ENCODE data around the gene SRP14. TPM values are rescaled to one million over a fixed set of nuclear protein-coding genes. Genes with fewer than 3 reads are reported as not detected.

The SRP14 gene
- total RNA-seq, 1 experiment from 2014 or later, result 200 TPM

- Histone ChIP-seq H4K91ac (ENCODE audit: insufficient read length, low read depth, low read length) (no peak overlapping the region), H2BK12ac (ENCODE audit: insufficient read length, low read depth, low read length) (no peak overlapping the region), H3K27ac (ENCODE audit: insufficient read length, low read depth, low read length) (no peak overlapping the region), H2BK15ac (ENCODE audit: low read depth, low read length) (no peak overlapping the region), H3T11ph (ENCODE audit: low read length) (no peak overlapping the region), H3K4me2 (ENCODE audit: insufficient read depth, insufficient read length, low read length) (no peak overlapping the region), H3K79me1 (ENCODE audit: insufficient read depth, low read depth, low read length, poor library complexity, severe bottlenecking) (no peaks in the 10 kb centered on the region), H3K9ac (ENCODE audit: extremely low read depth, insufficient read length, low read length) (no peak overlapping the region), H2AK5ac (ENCODE audit: insufficient read length, low read length) (no peak overlapping the region), H3K79me2 (ENCODE audit: insufficient read depth, low read length) (no peaks in the 10 kb centered on the region), H3K23me2 (ENCODE audit: insufficient read length, low read depth, low read length, poor library complexity, severe bottlenecking) (no peaks in the 10 kb centered on the region), H3K14ac (ENCODE audit: insufficient read depth, low read length) (no peak overlapping the region), H3K23ac (ENCODE audit: insufficient read length, low read depth, low read length) (no peak overlapping the region), H2BK120ac (ENCODE audit: low read depth, low read length, poor library complexity, severe bottlenecking) (no peak overlapping the region), H2BK20ac (ENCODE audit: low read depth, low read length, poor library complexity, severe bottlenecking) (no peak overlapping the region), H2BK5ac (ENCODE audit: insufficient read length, low read length) (no peak overlapping the region), H3K4me1 (ENCODE audit: insufficient read depth, low read length) (peaks cover 9% of the 10 kb centered on the region; the same call in 1 of the 2 replicates), H3K27me3 (ENCODE audit: insufficient read depth, low read length) (no peaks in the 10 kb centered on the region), H3K9me3 (ENCODE audit: control insufficient read depth, low read depth, low read length) (no peaks in the 10 kb centered on the region), H3K18ac (ENCODE audit: insufficient read length, low read depth, low read length) (no peak overlapping the region), H4K20me1 (ENCODE audit: control insufficient read depth, insufficient read depth, insufficient read length) (no peaks in the 10 kb centered on the region), H3K4ac (ENCODE audit: low read depth, low read length) (no peak overlapping the region), H4K5ac (ENCODE audit: insufficient read length, low read depth, low read length) (no peak overlapping the region), H4K8ac (replicated peaks; ENCODE audit: insufficient read length, low read depth, low read length) (no peak overlapping the region), H2AFZ (ENCODE audit: low read length) (no peak overlapping the region), H3K56ac (ENCODE audit: insufficient read length, low read depth, low read length) (no peak overlapping the region)
- Mint-ChIP-seq H3K27ac (no peak overlapping the region), H3K4me1 (peaks cover 38 to 39% of the 10 kb centered on the region in 2 experiments), H3K9me3 (peaks cover 0 to under 1% of the 10 kb centered on the region in 2 experiments; a peak in 2 of 5 replicates), H3K27me3 (ENCODE audit: low read depth) (peaks cover 1% of the 10 kb centered on the region; the same call in 1 of the 2 replicates), H3K36me3 (ENCODE audit: insufficient read depth in 1 of 3, low read depth in 3 of 3) (no peaks in the 10 kb centered on the region), H3K4me3 (no peak overlapping the region)
- TF ChIP-seq CTCF (conservative IDR thresholded peaks at IDR 0.05), result no peak
- WGBS (ENCODE audit: extremely low coverage, insufficient read length, low lambda C conversion rate), result no CpG with 5 or more reads among the region's 6 CpGs
- DNase-seq, result no peak
These were observed 29.1 kb upstream of the SRP14 start for GRCh38 chr15:40067921-40068624.
